C1 segment of cervical spinal cord (tissue), 14 donors: ENCODE data around the gene COX19.
A peak's percentile ranks its signal among the peaks of the same experiment; 100 is the strongest.
"Not testable (repeated sequence)": the region's sequence is repeated elsewhere in the genome, so short reads cannot be mapped to it uniquely, and the experiment has no call there.

Source experiments
- DNase-seq, 14 donors: peaks; one replicate each; lab custom pipeline; 2025; lab: John Stamatoyannopoulos, UW

The COX19 gene

GRCh38 chr7:927031-927671, 48.2 kb downstream of the COX19 start:
- DNase-seq, result peak in 10 of 14 donors; percentile 27 to 71 (median 54)

GRCh38 chr7:926061-927030, 49.0 kb downstream of the COX19 start:
- peak in 9 of 14 donors; percentile 21 to 74 (median 46) for DNase-seq

GRCh38 chr7:925601-926000, 49.7 kb downstream of the COX19 start:
- peak in 3 of 14 donors; percentile 18 to 53 (median 29) for DNase-seq

GRCh38 chr7:924541-925231, 50.7 kb downstream of the COX19 start:
- DNase-seq, result no peak

GRCh38 chr7:924042-924441, 51.3 kb downstream of the COX19 start:
- not testable (repeated sequence) for DNase-seq

GRCh38 chr7:923108-924041, 52.0 kb downstream of the COX19 start:
- DNase-seq, result peak in 3 of 14 donors; percentile 27 to 67 (median 32)

- DNase-seq, result no peak
Observed at GRCh38 chr7:922334-923107, 52.8 kb downstream of the COX19 start.

GRCh38 chr7:921581-922333, 53.6 kb downstream of the COX19 start:
- no peak for DNase-seq

GRCh38 chr7:921071-921461, 54.3 kb downstream of the COX19 start:
- no peak for DNase-seq

- DNase-seq, result no peak
Observed at GRCh38 chr7:920351-921070, 54.8 kb downstream of the COX19 start.

GRCh38 chr7:919924-920341, 55.4 kb downstream of the COX19 start:
- DNase-seq, result no peak

- no peak for DNase-seq
Observed at GRCh38 chr7:919114-919442, 56.3 kb downstream of the COX19 start.

GRCh38 chr7:918441-919113, 56.8 kb downstream of the COX19 start:
- DNase-seq, result no peak

GRCh38 chr7:918118-918425, 57.3 kb downstream of the COX19 start:
- no peak for DNase-seq

- no peak for DNase-seq
Observed at GRCh38 chr7:917255-918117, 57.9 kb downstream of the COX19 start.

GRCh38 chr7:916291-916941, 58.9 kb downstream of the COX19 start:
- DNase-seq, result peak in 2 of 14 donors; percentile 29 to 34
